ENCODE measurements around the gene PRSS16. TPM values are rescaled to one million over a fixed set of nuclear protein-coding genes. Genes with fewer than 3 reads are reported as not detected.
A peak's percentile ranks its signal among the peaks of the same experiment; 100 is the strongest.

The PRSS16 gene
- total and polyA plus RNA-seq, 9 of the 15 experiments (the other 6 are each of a cell fraction or from before 2014, with no cell fraction given): 4.5 to 21.3 (median 12.1) TPM

DNA sequence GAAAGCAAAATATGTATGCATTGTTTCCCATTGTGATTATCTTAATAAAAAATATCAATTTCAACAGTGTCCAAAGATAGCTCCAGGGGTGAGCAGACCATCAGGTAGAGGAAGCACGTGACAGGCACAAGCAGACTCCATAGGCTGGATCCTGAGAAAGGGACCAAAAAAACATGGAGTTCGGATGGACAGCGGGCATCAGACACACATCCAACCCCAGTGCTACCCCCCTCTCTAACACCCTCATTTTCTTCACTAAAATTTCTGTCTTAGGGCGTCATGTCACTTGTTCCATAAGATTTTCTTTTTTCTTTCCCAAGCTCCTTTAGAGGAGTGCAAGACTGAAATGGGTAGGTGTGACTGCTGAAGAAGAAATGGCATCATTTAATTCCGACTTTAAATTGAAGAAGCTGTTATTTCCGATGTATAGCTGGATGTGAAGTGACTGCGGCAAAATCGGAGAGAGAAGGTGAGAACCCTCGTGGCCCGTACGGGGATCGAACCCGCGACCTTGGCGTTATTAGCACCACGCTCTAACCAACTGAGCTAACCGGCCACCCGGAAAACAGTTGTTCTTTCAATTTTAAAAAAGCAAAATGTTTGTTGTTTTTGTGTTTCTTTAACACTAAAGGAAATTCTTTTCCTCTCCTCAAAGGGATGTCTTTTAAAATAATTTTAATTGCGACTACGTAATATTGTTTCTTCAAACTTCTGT lies 10.3 kb upstream of the PRSS16 start (continued):
- TF ChIP-seq, protein P1, sequence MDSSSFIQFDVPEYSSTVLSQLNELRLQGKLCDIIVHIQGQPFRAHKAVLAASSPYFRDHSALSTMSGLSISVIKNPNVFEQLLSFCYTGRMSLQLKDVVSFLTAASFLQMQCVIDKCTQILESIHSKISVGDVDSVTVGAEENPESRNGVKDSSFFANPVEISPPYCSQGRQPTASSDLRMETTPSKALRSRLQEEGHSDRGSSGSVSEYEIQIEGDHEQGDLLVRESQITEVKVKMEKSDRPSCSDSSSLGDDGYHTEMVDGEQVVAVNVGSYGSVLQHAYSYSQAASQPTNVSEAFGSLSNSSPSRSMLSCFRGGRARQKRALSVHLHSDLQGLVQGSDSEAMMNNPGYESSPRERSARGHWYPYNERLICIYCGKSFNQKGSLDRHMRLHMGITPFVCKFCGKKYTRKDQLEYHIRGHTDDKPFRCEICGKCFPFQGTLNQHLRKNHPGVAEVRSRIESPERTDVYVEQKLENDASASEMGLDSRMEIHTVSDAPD (CRISPR knock-in tag; IDR thresholded peaks at IDR 0.05): no peak
- TF ChIP-seq, protein P2, sequence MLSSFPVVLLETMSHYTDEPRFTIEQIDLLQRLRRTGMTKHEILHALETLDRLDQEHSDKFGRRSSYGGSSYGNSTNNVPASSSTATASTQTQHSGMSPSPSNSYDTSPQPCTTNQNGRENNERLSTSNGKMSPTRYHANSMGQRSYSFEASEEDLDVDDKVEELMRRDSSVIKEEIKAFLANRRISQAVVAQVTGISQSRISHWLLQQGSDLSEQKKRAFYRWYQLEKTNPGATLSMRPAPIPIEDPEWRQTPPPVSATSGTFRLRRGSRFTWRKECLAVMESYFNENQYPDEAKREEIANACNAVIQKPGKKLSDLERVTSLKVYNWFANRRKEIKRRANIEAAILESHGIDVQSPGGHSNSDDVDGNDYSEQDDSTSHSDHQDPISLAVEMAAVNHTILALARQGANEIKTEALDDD (IDR thresholded peaks at IDR 0.05): no peak
- TF ChIP-seq RBM17 (IDR thresholded peaks at IDR 0.05; ENCODE audit: borderline replicate concordance, low read depth, low read length) (no peak), ZNF384 (IDR thresholded peaks at IDR 0.05; ENCODE audit: low read depth, low read length) (0 out of 2 replicates have a peak, but pooled peaks have one; percentile 2), CEBPG (CRISPR knock-in tag; IDR thresholded peaks at IDR 0.05) (peak; percentile 33; the same call in 1 of the 2 replicates), CEBPG (tag; conservative IDR thresholded peaks at IDR 0.05 in 1 of 2, IDR thresholded peaks at IDR 0.05 in 1 of 2) (no peak), ESRRB (CRISPR knock-in tag; IDR thresholded peaks at IDR 0.05; ENCODE audit: borderline replicate concordance) (no peak), ZNF12 (CRISPR knock-in tag; IDR thresholded peaks at IDR 0.05) (no peak), POLR3G (IDR thresholded peaks at IDR 0.05; ENCODE audit: extremely low read depth, insufficient read length, insufficient replicate concordance) (no peak), KLF10 (CRISPR knock-in tag; IDR thresholded peaks at IDR 0.05) (no peak), SRSF9 (IDR thresholded peaks at IDR 0.05; ENCODE audit: borderline replicate concordance, low read depth, low read length) (no peak), JUN (IDR thresholded peaks at IDR 0.05; ENCODE audit: borderline replicate concordance, low read depth, low read length) (no peak), JUN (CRISPR knock-in tag; IDR thresholded peaks at IDR 0.05; ENCODE audit: borderline replicate concordance) (no peak), SMAD1 (IDR thresholded peaks at IDR 0.05; ENCODE audit: low read depth, low read length, partially characterized antibody) (no peak), ZC3H11A (IDR thresholded peaks at IDR 0.05; ENCODE audit: low read depth, low read length) (no peak), HMG20A (CRISPR knock-in tag; conservative IDR thresholded peaks at IDR 0.05) (no peak), RAD51 (IDR thresholded peaks at IDR 0.05; ENCODE audit: borderline replicate concordance, low read depth) (peak; percentile 89), ZNF347 (CRISPR knock-in tag; IDR thresholded peaks at IDR 0.05; ENCODE audit: low read depth) (no peak), ZFP30 (CRISPR knock-in tag; IDR thresholded peaks at IDR 0.05; ENCODE audit: borderline replicate concordance) (no peak), ELF1 (tag; IDR thresholded peaks at IDR 0.05) (peak; percentile 84), ADNP (tag; IDR thresholded peaks at IDR 0.05) (peak; percentile 100), COPS2 (conservative IDR thresholded peaks at IDR 0.05) (no peak), BRF1 (IDR thresholded peaks at IDR 0.05; ENCODE audit: borderline replicate concordance, extremely low read depth, insufficient read length) (no peak), HNRNPL (IDR thresholded peaks at IDR 0.05; ENCODE audit: low read depth, low read length) (no peak), ZFP36 (IDR thresholded peaks at IDR 0.05; ENCODE audit: low read depth, low read length, partially characterized antibody) (no peak)

All from K562 (cell line).